ENCODE measurements around the gene ARHGAP25. TPM values are rescaled to one million over a fixed set of nuclear protein-coding genes. Genes with fewer than 3 reads are reported as not detected.

ARHGAP25 gene
- total RNA-seq, 1 donor from 2014 or later = 4.7 TPM

DNA sequence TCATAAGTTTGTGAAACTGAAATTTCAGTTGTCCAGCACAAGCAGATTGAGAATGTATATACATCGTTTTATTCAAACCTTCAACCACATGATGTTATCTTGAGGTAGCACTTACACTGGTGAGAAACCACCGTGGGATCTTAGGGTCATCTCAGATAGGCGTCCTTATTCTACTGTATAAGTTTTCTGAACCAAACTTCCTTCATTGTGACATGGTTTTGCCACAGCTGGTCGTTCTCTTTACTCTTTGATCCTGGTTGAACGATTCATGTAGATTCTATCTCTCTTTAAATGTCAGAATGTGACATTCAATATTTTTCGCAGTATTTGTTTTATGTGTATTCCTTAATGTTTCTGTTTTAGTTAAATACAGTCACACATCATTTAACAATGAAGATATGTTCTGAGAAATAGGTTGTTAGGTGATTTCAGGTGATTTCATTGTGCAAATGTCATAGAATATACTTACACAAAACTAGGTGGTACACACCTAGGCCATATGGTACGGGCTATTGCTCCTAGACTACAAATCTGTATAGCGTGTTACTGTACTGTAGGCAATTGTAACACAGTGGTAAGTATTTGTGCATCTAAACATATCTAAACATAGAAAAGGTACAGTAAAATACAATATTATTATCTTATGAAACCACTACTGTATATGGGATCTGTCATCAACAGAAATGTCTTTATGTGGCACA is 17.9 kb upstream of the ARHGAP25 start:
- ATAC-seq (no peak), DNase-seq (ENCODE audit: low spot score) (no peak)

DNA sequence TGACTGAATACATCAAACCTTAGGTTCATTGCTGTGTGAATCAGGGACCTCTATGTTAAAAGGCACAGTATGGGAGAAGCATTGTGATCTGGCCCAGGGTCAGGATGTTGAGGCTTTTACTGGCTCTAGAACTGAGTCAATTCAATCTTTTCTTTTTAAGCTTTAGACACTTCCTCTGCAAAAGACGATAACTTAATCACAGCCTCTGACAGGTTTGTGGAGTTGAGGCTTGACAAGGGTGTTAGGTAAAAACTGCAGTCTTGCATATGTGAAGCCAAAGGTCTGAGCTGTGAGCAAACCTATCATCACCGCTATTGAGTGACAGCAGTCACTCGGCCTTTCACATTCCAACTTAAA is 17.3 kb upstream of the ARHGAP25 start:
- ATAC-seq (no peak), DNase-seq (ENCODE audit: low spot score) (no peak)

DNA sequence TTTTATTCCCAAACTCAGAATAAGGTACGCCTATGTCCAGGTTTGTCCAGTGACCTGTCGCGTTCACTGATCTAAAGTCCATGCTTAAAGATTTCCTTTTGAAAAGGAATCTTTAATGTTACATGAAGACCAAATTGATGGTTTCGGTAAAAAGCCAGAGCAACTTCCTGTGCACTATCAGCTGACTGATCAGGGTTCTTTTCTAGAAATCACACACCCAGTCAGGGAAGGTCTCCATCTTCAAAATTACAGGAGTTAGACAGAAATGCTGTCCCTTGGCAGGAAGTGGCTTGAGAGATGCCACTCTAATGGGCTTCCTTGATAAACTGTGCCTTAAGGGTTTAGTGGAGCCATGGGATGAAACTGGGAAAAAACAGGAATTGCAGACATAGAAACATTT is 14.7 kb upstream of the ARHGAP25 start:
- DNase-seq (ENCODE audit: low spot score) (no peak), ATAC-seq (no peak)

DNA sequence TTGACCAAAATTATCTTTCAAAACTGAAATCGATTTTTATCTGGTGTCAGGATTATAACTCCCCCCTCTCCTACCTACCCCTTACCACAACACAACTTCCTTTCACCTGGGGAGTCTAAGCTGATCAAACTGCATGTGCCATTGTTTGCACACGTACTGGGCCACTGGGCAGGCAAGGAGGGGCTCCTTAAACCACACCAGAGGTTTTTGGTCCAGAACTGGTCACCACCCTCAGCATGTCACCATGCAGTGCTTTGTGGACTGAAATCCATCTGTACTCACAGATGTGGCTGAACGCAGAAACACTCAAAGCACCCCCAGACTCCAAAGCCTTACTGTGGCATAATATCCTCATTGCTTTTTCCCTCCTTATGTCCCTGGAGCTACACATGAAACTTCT is 13.9 kb upstream of the ARHGAP25 start:
- DNase-seq (ENCODE audit: low spot score) (no peak), ATAC-seq (no peak)

DNA sequence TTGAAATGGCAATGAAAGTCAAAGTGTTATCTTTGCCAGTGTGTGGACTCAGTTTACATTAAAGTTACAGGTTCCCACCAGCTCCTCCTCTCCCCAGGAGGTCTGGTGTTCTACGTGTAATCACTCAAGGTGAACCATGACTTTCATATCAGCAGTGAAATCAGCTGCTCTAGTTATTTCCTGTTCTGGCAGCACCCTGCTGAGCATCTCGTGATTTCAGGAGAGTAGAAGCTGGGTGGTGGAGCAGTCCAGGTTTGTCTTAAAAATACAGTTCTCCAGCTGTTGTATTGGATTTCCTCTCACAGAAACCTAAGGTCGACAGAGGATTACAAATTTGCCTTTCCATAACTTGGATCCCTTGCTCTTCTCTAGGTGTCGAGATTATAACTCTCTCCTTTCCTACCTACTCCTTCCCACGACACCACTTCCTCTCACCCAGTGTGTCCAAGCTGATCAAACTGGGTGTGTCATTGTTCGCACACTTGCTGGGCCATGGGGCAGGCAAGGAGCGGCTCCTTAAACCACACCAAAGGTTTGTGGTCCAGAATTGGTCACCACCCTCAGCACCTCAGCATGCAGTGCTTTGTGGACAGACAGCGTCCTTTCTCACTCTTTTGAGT is 13.0 kb upstream of the ARHGAP25 start:
- no peak for ATAC-seq
- DNase-seq (ENCODE audit: low spot score) = no peak

DNA sequence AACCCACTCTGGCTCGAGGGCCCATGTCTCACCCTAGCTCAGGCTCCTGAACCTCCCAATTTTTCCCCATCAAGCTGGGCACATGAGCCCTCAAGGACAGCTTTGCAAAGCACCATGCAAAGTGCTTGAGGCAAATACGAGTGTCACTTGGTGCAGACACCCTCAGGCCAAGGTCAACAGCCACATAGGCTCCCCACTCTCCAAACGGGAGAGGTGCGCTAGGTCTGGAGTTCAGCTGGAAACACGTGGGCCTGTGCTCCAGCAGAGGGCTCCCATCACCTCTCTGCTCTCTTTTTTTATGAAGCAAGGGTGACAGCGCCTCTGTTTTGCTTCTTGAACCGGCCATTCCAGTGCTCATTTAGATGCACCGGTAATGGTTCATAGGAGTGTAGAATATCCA is 11.9 kb upstream of the ARHGAP25 start:
- no peak for DNase-seq (ENCODE audit: low spot score)
- ATAC-seq = peak; percentile 33

DNA sequence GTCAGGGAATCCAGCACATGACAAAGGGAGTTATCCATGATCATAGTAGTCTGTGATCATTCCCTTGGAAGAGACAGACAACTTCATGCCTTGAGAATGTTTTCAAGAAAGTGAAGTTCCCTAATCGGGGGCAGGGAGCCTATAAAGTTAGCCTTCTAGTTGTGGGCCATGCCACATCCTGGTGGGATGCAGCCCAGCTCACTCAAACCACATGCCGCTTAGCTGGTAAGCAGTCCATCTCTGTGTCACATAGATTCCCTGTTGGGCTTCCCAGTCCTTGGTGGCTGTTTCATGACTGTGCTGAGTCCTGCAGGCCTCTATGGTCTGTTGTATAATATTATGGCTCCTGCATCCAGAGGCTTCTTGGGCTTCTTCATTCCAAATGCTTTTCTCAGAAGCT is 11.4 kb upstream of the ARHGAP25 start:
- DNase-seq (ENCODE audit: low spot score) = no peak

DNA sequence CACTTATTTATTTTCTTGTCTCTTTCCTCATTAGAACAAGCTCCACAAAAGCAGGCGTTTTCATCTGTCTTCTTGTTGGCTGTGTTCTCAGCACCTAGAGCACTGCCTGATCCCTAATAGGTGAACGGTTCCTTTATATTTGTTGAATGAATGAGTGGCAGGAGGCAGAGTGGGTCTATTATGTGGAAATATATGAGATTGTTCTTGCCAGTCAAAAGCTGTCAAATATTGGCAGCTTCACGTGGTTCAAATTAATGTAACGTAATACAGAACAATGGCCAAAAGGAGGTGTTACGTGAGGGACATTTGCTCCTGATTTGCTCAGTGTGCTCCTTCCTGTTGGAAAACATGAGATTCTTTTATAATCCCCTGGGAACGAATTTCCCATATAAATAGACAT is 8.5 kb upstream of the ARHGAP25 start:
- DNase-seq (ENCODE audit: low spot score) (no peak), ATAC-seq (no peak)

More for the DNA sequence above, 11.4 kb upstream of the ARHGAP25 start:
- ATAC-seq = no peak

DNA sequence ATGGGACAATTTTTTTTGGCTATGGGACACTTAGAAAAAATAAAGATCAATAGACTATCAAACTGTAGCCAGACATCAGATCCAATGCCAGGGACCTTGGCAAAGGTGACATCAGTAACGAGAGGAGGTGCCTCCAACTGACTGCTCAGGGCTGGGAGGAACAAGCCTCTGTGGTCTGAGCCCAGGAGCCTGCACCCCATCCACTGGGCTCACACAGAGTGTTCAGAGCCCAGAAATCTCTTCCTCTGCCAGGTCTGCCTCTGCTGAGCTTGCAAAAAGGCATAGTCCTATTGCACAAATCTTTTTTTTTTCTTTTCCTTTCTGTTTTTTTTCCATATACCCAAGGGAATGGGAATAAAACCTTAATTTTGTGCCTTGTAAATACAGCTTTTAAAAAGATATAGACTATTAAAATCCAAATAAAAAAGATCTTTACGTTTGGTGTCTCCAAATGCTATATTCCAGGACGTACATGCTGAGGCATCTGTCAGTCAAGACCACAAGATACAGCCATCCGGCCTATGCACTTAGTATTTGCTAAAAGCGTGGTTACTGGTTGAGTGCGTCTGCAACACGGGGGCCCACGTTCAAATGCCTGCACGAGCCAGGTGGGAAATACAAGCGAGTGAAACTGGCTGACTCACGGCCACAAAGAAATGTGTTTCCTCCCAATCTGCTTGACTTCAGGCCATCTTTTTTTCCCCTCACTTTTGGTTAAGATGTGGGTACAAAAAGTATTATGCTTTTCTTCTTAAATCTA is 7.8 kb upstream of the ARHGAP25 start:
- DNase-seq (ENCODE audit: low spot score) (no peak), ATAC-seq (peak; percentile 78)

DNA sequence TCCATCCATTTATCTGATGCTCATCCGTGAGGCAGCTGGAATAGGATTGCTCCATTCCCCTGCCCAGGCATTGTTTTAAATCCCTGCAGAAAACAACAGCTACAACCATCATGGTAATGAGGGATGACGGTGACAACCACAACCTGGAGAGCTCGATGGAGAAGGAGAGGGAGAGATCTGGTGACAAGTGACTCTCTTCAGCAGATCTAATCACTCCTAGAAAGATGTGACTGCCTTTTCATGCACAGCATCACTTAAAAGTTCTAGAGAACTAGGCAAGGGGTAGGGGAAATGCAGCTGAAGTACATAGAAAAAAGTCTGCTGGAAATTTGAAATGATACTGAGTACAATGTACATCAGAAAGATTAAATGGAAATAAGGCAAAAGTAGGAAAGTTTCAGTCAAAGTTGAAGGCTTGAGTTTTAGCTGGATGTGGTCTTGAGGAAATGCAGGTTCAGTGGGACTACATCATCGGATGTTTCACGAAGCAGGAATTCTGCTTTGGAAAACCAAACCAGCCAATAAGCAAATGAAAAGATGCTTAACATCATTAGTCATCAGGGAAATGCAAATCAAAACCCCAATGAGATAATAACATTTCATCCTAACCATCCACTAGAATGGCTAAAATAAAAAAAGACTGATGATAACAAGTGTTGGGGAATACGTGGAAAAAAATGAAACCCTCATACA is 6.8 kb upstream of the ARHGAP25 start:
- ATAC-seq (no peak), DNase-seq (ENCODE audit: low spot score) (no peak)

DNA sequence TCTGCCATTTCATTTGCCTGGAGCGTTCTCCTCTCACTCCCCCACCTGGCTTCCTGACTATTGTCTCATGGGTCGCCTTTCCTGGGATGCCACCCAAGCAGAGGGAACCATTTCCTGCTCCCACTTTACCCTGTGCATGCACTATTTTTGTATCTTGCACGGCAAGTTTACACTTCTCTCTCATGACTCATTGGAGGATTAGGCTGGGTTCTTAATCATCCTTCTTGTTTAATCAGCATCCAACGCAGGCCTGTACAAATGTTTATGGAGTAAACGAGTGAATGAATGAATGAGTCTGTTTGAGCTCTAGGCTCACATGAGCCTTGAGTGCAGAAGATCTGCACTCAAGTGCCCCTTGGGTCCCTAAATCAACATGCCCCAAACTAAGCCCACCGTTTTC is 3.8 kb upstream of the ARHGAP25 start:
- ATAC-seq = no peak
- no peak for DNase-seq (ENCODE audit: low spot score)

DNA sequence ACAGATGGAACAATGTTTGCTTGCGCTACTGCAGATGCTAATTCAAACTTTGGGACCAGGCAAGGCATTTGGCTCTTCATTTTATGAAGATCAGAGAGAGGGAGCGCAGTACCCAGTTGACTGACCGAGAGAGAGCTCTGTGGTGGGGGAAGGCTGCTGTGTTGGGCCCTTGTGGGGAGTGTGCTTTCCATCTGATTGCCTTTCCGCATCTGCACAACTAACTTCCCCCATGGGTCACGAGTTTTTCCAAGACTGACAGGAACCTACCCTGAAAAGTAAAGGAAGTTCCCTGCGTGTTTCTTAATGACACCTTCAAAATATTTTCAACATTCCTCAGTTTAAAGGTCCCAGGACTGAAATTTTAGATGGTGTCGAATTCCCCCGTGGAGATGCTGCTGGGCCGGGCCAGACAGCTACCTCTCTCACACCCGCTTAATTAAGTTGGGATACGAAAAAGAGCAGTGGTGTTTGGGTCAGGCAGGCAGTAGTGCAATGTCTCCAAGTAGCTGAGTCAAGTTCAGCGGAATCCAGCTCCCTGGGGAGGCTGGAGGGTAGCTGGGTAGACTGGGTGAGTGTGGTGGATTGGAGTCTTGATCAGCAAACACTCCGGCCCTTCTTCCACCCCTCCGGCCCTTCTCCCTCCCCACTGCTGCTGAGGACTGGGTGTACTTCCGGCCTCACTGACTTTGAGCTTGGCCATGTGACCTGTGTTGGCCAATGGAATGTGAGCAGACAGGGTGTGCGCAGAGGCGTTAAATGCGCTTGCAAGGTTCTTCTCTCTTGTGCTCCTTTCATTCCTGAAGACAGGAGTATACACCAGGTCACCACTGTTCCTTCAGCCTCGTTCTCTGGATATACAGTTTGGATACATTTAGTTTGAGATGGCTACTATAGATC is 2.3 kb upstream of the ARHGAP25 start:
- DNase-seq (ENCODE audit: low spot score) (no peak), ATAC-seq (peak; percentile 48)

DNA sequence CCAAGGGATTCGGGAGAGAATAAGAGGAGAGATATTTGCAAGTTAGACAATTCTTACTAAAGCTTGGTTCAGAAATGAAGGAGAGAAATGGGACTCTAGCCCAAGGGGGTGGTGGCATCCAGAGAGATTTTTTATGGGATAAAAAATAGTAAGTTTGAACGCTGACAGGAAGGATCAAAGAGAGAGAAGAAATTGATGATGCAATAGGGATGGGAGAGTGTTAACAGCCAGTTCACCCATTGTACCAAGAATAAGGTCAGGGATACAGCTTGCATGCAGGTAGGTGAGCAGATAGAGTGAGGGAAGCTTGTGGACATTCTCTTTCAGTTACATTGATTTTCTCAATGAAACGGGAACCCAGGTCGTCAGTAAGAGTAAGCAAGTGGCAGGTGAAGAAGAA is 1.2 kb upstream of the ARHGAP25 start:
- DNase-seq (ENCODE audit: low spot score) (no peak), ATAC-seq (no peak)

DNA sequence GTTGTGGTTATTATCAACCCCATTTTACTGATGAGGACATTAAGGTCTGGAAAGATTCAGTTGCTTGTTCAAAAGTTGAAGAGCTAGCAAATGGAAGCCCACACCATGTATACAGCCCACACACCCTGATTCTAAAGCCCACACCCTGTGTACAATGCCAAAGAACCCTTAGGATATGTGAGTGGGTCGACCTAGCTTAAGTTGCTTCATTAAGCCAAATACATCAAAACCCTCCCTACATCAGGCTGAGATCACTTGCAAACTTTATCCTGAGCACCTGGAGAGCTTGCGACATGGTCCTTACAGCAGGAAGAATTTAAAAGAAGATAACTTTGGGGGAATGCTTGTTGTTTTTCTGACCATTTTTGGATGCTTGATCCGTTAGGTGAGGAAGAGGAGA is 435 bp upstream of the ARHGAP25 start:
- DNase-seq (ENCODE audit: low spot score) (no peak), ATAC-seq (no peak)

DNA sequence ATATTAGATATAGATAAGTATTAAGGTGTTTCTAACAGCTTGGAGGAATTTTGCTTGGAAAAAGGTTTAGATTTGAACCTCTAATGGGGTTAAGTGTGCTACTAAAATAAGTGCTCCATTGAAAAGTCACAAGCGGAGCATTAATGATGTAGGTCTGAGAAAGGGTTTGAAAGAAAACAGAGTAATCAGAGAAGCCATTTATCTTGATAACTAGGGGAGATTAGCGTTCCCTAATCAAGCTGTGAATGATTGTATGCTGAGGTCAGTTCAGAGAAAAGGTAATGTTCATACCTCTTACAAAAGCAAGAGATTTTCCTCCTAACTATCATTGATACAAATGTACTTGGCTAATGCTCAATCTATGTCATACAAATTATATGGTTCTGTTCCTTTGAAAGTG is 1.5 kb downstream of the ARHGAP25 start:
- no peak for DNase-seq (ENCODE audit: low spot score)
- no peak for ATAC-seq

DNA sequence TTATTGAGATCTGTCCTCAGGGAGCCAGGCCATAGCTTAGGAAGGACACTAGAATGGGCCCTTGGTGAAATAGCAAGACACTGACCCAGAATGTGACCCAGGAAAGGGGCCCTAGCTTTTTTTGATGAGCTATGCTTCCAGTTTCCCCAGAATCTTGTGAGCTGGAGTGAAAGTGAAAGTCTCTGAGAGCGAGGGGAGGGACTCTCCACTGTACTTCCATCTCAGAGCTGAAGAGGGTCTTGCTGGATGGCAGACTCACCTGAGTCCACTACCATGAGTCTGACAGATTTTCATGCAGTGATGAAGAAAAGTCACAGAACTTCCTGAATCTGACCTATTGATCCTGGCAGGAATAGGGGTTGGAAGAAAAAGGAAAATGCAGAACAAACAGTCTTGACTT is 3.1 kb downstream of the ARHGAP25 start:
- ATAC-seq = peak; percentile 53
- no peak for DNase-seq (ENCODE audit: low spot score)

DNA sequence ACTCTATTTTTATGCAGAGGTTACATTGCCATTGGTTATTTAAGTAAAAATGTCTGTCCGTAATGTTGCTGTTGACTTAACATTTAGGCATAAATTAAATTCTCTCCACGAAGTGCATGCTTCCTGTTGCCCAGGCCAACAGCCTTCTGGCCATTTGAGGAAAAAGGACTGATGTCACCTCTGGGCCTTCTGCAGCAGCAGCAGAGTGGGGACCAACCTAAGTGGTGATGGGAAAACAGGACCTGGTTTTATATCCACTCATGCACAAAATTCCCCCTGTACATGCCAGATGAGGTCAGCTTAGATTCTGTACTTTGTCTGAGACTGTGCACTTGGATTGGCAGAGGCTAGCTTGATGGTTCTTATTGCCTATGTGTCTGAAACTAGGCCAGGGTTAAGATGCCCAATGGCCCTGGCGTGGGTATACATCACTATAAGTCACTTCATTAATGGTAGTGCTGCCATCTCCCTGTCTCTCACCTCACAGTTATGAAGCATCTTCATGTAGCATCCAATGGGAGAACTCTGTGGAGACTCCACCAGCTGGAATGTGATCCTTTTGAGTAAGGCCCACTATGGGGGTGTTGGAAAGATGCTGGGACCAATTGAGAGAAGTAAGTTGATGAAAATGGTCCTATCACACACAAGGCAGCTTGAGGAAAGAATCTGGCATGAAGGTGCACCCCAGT is 4.4 kb downstream of the ARHGAP25 start:
- DNase-seq (ENCODE audit: low spot score) (no peak), ATAC-seq (no peak)

DNA sequence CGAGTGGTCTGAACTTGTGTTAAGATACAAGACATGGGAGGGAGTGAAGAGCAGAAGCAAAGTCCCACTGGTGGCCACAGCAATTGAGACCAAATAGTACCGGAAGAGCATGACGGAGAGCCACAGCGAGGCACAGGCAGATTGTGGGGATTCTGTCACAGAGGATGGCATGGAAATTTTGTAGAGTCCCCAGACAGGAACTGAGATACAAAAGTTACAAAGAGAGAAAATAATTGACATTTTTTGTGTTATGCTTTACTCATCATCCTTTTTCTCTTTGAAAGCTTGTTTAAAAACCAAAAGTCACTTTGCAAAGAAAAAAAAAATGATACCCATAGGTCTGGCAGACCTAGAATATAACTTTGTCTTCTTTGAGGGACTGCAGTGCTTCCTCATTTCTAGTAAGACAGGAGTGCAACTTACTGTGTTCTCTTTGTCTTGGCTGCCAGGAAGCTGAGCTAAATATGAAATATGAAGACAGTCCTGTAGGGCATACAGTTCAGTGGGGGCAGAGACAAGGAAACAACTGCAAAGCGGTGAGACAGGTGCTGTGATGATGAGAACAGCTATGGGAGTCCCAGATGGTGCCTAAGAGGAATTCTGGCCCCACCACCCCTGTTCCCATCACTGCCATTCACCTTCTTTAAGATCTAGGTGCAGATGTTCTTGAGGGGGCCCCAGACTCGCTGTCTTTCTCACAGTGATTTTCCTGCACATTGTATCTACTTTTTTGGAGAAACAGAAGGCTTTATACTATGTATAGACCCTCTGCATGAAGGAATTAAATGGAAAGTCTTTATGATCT is 5.2 kb downstream of the ARHGAP25 start:
- ATAC-seq (no peak), DNase-seq (ENCODE audit: low spot score) (no peak)

DNA sequence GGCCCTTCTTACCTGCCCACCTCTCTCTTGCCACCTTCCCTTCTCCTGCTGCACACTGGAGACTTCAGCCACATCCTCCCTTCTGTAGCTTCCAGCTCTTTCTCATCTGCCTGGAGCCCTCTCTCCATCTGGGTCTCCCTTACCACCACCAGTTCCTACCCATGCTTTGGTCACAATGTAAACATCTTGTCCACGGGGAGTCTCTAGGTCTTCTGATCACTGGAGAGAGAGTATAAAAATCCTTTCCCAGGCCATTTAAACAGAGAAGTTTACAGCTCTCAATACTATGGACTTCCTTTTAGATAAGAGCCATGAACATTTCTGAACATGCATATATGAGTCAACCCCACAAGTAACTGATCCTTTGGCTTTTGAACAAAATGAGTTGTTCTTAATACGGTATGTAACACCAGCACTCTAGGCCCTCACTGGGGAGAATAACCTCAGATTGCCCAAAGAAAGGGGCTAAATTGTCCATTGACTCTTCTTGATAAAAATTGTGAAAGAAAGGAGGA is 5.8 kb downstream of the ARHGAP25 start:
- DNase-seq (ENCODE audit: low spot score) (no peak), ATAC-seq (no peak)

Measured in left lobe of liver (tissue), 2 donors.